ENCODE data around the gene SPPL2C.

- TF ChIP-seq, protein P1, sequence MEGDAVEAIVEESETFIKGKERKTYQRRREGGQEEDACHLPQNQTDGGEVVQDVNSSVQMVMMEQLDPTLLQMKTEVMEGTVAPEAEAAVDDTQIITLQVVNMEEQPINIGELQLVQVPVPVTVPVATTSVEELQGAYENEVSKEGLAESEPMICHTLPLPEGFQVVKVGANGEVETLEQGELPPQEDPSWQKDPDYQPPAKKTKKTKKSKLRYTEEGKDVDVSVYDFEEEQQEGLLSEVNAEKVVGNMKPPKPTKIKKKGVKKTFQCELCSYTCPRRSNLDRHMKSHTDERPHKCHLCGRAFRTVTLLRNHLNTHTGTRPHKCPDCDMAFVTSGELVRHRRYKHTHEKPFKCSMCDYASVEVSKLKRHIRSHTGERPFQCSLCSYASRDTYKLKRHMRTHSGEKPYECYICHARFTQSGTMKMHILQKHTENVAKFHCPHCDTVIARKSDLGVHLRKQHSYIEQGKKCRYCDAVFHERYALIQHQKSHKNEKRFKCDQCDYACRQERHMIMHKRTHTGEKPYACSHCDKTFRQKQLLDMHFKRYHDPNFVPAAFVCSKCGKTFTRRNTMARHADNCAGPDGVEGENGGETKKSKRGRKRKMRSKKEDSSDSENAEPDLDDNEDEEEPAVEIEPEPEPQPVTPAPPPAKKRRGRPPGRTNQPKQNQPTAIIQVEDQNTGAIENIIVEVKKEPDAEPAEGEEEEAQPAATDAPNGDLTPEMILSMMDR (IDR thresholded peaks at IDR 0.05; ENCODE audit: poor library complexity, severe bottlenecking): no peak
- no peak for TF ChIP-seq SMC3 (conservative IDR thresholded peaks at IDR 0.05; ENCODE audit: poor library complexity)
- TF ChIP-seq, protein P2, sequence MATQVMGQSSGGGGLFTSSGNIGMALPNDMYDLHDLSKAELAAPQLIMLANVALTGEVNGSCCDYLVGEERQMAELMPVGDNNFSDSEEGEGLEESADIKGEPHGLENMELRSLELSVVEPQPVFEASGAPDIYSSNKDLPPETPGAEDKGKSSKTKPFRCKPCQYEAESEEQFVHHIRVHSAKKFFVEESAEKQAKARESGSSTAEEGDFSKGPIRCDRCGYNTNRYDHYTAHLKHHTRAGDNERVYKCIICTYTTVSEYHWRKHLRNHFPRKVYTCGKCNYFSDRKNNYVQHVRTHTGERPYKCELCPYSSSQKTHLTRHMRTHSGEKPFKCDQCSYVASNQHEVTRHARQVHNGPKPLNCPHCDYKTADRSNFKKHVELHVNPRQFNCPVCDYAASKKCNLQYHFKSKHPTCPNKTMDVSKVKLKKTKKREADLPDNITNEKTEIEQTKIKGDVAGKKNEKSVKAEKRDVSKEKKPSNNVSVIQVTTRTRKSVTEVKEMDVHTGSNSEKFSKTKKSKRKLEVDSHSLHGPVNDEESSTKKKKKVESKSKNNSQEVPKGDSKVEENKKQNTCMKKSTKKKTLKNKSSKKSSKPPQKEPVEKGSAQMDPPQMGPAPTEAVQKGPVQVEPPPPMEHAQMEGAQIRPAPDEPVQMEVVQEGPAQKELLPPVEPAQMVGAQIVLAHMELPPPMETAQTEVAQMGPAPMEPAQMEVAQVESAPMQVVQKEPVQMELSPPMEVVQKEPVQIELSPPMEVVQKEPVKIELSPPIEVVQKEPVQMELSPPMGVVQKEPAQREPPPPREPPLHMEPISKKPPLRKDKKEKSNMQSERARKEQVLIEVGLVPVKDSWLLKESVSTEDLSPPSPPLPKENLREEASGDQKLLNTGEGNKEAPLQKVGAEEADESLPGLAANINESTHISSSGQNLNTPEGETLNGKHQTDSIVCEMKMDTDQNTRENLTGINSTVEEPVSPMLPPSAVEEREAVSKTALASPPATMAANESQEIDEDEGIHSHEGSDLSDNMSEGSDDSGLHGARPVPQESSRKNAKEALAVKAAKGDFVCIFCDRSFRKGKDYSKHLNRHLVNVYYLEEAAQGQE (IDR thresholded peaks at IDR 0.05; ENCODE audit: borderline replicate concordance): no peak
- TF ChIP-seq POLR2AphosphoS5 (IDR thresholded peaks at IDR 0.05): no peak
- no peak for TF ChIP-seq TAF1 (IDR thresholded peaks at IDR 0.05; ENCODE audit: low read depth)
- TF ChIP-seq EP300 (conservative IDR thresholded peaks at IDR 0.05; ENCODE audit: poor library complexity, severe bottlenecking): no peak
- no peak for TF ChIP-seq EZH2 (IDR thresholded peaks at IDR 0.05; ENCODE audit: borderline replicate concordance, insufficient read depth, low read length, poor library complexity, severe bottlenecking)
These were observed 25.1 kb downstream of the SPPL2C start for GRCh38 chr17:45869676-45870341.
